Measurements from ENCODE around the gene HBB. TPM values are rescaled to one million over a fixed set of nuclear protein-coding genes. Genes with fewer than 3 reads are reported as not detected.
"Not testable (repeated sequence)": the region's sequence is repeated elsewhere in the genome, so short reads cannot be mapped to it uniquely, and the experiment has no call there.

HBB gene
- total RNA-seq, 1 donor from 2014 or later, result 1,146 TPM

GRCh38 chr11:5267033-5267563, 40.2 kb upstream of the HBB start:
- H3K36me3 ChIP-seq, result no peaks in the 10 kb centered on the region
- no peak overlapping the region for H3K4me3 ChIP-seq
- intact Hi-C loops (cut with DNase I), result no loop called here
- no peak for DNase-seq (ENCODE audit: low spot score in 2 of 2)
- H3K9me3 ChIP-seq, result no peaks in the 10 kb centered on the region
- H3K27ac ChIP-seq, result no peak overlapping the region
- no peaks in the 10 kb centered on the region for H3K4me1 ChIP-seq
- H3K27me3 ChIP-seq, result no peaks in the 10 kb centered on the region
- TF ChIP-seq CTCF (IDR thresholded peaks at IDR 0.05), result no peak

GRCh38 chr11:5266609-5267008, 39.7 kb upstream of the HBB start:
- H3K9me3 ChIP-seq, result no peaks in the 10 kb centered on the region
- no peak overlapping the region for H3K27ac ChIP-seq
- H3K36me3 ChIP-seq, result no peaks in the 10 kb centered on the region
- no peaks in the 10 kb centered on the region for H3K27me3 ChIP-seq
- TF ChIP-seq CTCF (IDR thresholded peaks at IDR 0.05), result no peak
- no peak for DNase-seq (ENCODE audit: low spot score in 2 of 2)
- no peaks in the 10 kb centered on the region for H3K4me1 ChIP-seq
- no peak overlapping the region for H3K4me3 ChIP-seq
- intact Hi-C loops (cut with DNase I), result no loop called here

- no peaks in the 10 kb centered on the region for H3K4me1 ChIP-seq
- intact Hi-C loops (cut with DNase I), result no loop called here
- no peaks in the 10 kb centered on the region for H3K36me3 ChIP-seq
- no peak overlapping the region for H3K27ac ChIP-seq
- H3K9me3 ChIP-seq, result no peaks in the 10 kb centered on the region
- no peak for TF ChIP-seq CTCF (IDR thresholded peaks at IDR 0.05)
- no peak for DNase-seq (ENCODE audit: low spot score in 2 of 2)
- H3K4me3 ChIP-seq, result no peak overlapping the region
- no peaks in the 10 kb centered on the region for H3K27me3 ChIP-seq
Measured at GRCh38 chr11:5265832-5266231, 39.0 kb upstream of the HBB start.

- Histone ChIP-seq H3K9me3 (no peaks in the 10 kb centered on the region), H3K27me3 (no peaks in the 10 kb centered on the region), H3K4me3 (no peak overlapping the region), H3K27ac (no peak overlapping the region), H3K4me1 (no peaks in the 10 kb centered on the region), H3K36me3 (no peaks in the 10 kb centered on the region)
- intact Hi-C loops (cut with DNase I), result no loop called here
- no peak for TF ChIP-seq CTCF (IDR thresholded peaks at IDR 0.05)
- DNase-seq (ENCODE audit: low spot score in 2 of 2), result no peak
Measured at GRCh38 chr11:5258543-5259262, 31.8 kb upstream of the HBB start.

- no peaks in the 10 kb centered on the region for H3K27me3 ChIP-seq
- no peak for DNase-seq (ENCODE audit: low spot score in 2 of 2)
- no peaks in the 10 kb centered on the region for H3K9me3 ChIP-seq
- H3K36me3 ChIP-seq, result no peaks in the 10 kb centered on the region
- no peak overlapping the region for H3K4me3 ChIP-seq
- intact Hi-C loops (cut with DNase I), result no loop called here
- H3K27ac ChIP-seq, result no peak overlapping the region
- no peaks in the 10 kb centered on the region for H3K4me1 ChIP-seq
- no peak for TF ChIP-seq CTCF (IDR thresholded peaks at IDR 0.05)
Measured at GRCh38 chr11:5257296-5257695, 30.4 kb upstream of the HBB start.

GRCh38 chr11:5254646-5255413, 28.0 kb upstream of the HBB start, which contains the start of gene HBG2:
HBG2 (minus strand) TSS chr11:5254781; CDS start chr11:5254728, 53 bp downstream.
- H3K27ac ChIP-seq; H3K4me3 ChIP-seq; intact Hi-C loops (cut with DNase I); H3K36me3 ChIP-seq; H3K4me1 ChIP-seq; H3K9me3 ChIP-seq; DNase-seq (ENCODE audit: low spot score in 2 of 2); H3K27me3 ChIP-seq: not testable (repeated sequence)

- H3K9me3 ChIP-seq; intact Hi-C loops (cut with DNase I); DNase-seq (ENCODE audit: low spot score in 2 of 2); H3K4me1 ChIP-seq; H3K27ac ChIP-seq; H3K36me3 ChIP-seq; H3K4me3 ChIP-seq; H3K27me3 ChIP-seq: not testable (repeated sequence)
Measured at GRCh38 chr11:5254023-5254422, 27.2 kb upstream of the HBB start.

GRCh38 chr11:5253440-5253839, 26.6 kb upstream of the HBB start:
- H3K9me3 ChIP-seq; H3K4me3 ChIP-seq; H3K27ac ChIP-seq; H3K36me3 ChIP-seq; DNase-seq (ENCODE audit: low spot score in 2 of 2); intact Hi-C loops (cut with DNase I); H3K27me3 ChIP-seq; H3K4me1 ChIP-seq: not testable (repeated sequence)

Measured in ascending aorta (tissue), 2 donors.